Stimulated activated CD4-positive, alpha-beta T cell treated with anti-CD3 and anti-CD28 coated beads, Interleukin-2, amount 100 ng/mL, for 48 hours (primary cell): ENCODE data around the gene LMO4.

Source experiments
- DNase-seq, 2 donors: peaks; one replicate each; pipeline ENCODE4 v3.0.0-alpha.2; 2020

Gene LMO4

GRCh38 chr1:87329051-87329525 is 408 bp downstream of the LMO4 start:
- peak; percentile 28 to 30 for DNase-seq

GRCh38 chr1:87329526-87330056 is 911 bp downstream of the LMO4 start:
- DNase-seq = no peak

- DNase-seq = no peak
These were observed 1.6 kb downstream of the LMO4 start for GRCh38 chr1:87330057-87330884.

DNA sequence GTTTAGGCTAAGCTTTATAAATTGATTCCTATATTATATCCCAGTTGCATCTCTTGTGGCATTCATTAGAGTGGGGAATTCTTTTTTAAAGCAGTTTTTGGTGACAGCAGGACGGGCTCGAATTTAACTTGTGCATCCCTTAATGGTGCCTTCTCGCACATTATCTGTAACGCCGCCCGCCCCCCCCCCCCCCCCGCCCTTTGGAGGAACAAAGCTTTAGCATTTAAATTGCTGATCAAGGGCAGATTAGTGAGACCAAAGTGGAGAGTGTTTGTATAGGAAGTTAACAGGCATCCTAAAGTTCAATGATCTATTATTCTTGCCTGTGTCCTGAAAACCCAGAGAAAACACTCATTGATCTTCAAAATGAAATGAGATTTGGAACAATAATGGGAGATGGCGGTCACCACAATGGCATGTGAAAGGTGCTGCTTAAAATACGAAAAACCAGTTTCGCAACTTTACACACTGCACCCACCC is 2.2 kb downstream of the LMO4 start:
- DNase-seq = no peak

DNA sequence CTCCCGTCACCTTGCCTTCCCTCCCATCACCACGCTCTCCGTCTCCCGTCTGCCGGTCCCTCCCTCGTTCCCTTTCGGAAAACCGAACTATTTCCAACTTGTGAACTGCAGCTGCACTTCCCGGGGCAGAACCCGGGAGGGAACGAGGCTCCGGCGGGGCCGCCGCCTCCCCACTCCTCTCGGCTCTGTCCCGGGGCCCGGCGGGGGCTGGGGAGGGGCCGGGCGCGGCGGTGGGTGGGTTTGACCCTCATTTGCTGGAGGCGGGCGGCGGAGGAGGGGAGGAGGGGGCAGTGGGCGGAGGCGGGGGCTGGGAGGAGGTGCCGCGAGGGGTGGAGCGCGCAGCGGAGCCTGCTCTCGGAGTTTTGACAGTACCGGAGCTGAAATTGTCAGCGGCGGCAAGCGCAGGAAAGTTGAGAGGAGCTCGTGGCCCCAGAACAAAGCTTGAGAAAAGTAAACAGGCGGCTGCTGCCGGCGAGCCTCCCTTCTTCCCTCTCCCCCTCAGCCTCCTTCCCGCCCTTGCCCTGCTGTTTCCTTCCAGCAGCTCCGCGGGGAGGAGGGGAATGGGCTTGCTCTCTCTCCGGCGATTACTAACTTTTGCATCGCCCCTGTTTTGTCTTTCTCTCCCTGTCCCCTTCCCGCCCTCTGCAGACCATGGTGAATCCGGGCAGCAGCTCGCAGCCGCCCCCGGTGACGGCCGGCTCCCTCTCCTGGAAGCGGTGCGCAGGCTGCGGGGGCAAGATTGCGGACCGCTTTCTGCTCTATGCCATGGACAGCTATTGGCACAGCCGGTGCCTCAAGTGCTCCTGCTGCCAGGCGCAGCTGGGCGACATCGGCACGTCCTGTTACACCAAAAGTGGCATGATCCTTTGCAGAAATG is 2.9 kb downstream of the LMO4 start:
- DNase-seq = peak; percentile 20 to 27

DNA sequence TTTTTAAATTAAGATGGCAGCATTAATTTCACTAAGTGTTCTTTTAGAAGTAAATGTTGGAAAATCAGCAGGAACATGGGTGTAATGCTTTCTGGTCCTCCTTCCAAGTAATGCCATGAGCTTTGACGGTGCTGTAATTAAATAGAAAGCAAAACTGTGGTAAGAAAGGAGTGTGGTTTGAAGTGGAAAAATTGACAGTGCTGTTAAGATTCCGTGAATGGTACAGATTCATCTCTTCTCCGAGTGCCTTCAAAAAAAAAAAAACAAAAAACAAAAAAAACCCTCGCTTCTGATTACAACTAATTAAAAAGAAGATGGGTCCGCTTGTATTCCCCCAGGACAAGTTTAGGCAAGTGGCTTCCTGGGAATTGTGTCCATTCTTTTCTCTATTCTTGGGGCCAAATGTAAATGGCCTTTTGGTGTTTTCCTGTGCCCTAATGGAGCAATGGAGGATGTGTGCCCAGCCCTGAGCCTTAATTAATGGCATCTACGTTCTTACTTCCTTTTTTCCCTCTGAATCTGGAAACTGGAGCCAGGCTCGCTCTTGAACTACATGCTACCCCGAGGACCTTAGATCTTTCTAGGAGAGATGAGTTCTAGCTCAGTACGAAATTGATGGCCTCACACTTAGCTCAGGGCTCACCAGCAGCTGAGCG is 5.1 kb downstream of the LMO4 start:
- no peak for DNase-seq

GRCh38 chr1:87334351-87335174 is 5.9 kb downstream of the LMO4 start:
- DNase-seq = no peak

GRCh38 chr1:87335175-87335884 is 6.7 kb downstream of the LMO4 start:
- DNase-seq = peak; percentile 39 to 48

GRCh38 chr1:87336623-87337067 is 8.0 kb downstream of the LMO4 start:
- DNase-seq = no peak

DNA sequence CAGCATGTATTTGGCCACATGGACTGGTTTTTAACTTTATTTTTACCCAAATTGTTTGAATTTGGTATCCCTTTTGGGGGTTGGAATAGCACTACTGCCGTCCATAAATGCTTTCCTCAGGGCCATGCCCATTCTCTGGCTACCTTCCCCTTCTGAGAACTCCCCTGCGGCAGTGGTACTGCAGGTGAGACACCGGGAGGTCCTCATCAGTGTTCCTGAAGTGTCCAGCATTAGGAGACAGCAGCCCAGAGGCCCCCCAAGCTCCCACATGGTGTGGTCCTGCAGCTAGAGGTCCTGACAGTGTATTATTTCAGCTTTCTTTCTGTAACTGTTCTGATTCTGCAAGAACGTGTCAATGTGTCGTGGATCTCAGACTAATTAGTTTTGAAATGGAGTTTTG is 8.9 kb downstream of the LMO4 start:
- DNase-seq = no peak

DNA sequence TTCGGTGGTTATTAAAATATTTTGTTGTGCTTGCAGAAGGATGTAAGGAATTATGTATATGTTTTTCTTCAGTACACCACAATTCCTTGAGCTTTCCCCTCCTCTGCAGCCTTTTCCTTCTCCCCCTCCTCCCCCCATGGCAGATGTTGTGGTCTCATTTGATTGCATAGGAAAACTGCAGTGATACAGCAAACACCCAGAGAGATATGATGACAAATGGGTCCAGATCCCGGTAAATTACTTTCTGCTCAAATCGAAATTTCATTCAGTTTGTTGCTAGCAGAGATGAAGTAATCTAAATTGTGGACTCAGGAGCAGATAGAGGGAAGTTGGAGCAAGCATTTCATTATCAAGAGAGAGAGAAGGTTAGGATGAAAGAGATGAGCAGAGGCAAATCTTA is 9.9 kb downstream of the LMO4 start:
- DNase-seq = no peak

DNA sequence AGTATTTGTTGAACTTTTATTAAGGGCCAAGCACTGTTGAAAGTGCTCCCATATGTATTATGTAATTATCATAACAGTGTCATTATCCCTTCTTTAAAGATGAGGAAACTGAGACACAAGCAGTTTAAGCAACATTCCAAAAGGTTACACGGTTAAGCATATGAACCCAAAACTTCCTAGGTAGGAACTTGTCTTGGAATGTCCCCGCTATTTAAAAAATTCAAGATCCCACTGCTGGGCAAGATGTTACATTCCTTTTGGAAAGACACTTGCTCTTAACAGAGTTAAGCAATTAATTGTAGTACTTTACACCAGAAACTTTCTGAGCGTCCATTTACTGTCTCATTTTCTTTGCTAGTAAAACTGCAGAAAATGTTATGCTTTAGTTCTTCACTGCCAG is 15.6 kb downstream of the LMO4 start:
- DNase-seq = no peak

DNA sequence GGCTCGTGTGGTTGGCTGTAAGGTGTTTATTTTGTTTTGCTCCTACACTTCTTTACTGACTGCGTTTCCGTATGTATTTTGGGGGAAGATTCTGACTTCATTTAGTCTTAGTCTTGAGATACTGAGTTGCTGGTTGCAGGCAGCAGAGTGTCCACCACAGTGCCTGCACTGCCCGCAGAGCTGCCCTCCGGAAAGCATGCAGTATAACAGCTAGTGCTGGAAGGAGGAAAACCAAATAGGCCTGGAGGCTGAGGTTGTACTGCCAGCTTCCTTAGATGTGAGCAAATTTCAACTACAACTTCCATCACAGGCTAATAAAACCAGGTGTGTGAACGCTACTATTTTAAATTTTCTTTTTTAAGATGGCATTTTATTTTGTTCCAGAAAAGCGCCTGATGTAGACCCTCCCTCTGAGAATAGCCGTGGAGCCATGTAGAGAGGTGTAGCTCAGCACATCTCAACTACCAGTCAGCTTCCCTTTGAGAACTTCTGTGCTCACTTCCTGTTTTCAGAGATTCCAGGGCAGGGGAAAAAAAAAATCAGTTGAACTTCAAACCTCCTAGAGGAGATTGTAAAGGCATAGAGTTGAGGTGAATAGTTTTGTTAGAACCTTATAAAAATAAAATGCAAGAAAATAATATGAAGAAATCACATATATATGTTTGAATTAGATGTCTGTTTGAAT is 17.6 kb downstream of the LMO4 start:
- DNase-seq = no peak

- no peak for DNase-seq
These were observed 19.8 kb downstream of the LMO4 start for GRCh38 chr1:87348341-87349019.

DNA sequence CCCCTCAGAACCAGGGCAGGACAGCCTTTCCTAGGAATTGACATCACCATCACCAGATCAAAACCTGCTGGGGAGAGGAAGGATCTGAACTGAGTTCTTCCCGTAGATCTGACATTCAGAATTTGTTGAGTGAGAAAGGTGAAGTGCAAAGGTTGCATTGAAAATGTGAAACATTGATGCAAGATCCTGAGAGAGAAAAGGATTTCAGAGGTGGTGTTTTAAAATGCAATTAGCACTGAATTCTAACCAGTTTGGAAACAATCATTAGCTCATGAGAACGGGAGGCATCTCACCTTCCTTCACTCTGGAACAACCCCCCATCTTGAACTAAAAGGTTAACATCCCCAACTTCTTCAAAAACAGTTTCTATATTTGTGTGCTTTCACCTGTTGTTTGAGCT is 20.4 kb downstream of the LMO4 start:
- no peak for DNase-seq

GRCh38 chr1:87355894-87356293 is 27.2 kb downstream of the LMO4 start:
- no peak for DNase-seq

GRCh38 chr1:87356591-87356990 is 27.9 kb downstream of the LMO4 start:
- DNase-seq = no peak

DNA sequence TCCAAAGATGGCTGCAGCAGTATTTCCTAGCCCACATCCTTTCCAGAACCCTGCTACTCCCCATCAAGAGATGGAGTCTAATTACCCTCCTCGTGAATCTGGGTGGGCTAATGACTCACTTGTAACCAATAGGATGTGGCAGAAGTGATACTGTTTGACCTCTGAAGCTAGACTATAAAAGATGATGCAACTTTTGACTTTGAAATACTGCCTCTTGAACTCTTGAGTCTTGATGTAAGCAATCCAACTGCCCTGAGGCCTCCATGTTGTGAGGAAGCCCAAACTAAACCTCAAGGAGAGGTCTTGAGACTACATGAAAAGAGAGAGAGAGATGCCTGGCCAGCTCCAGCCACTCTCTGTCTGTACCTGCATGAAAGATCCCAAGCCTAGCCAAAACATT is 29.5 kb downstream of the LMO4 start:
- DNase-seq = no peak

GRCh38 chr1:87359586-87359985 is 30.9 kb downstream of the LMO4 start:
- DNase-seq = no peak
